Endothelial cell of umbilical vein (primary cell): ENCODE measurements around the gene B3GNT8.

Experiments
- CTCF ChIP-seq, 2 donors: IDR thresholded peaks; 1 replicate in 1 of 2; 2 replicates in 1 of 2; pipeline ENCODE4 v1.5.1; 2011; ENCODE audit warnings: low read length in 2 of 2, mild to moderate bottlenecking in 2 of 2, moderate library complexity in 2 of 2, control low read depth in 1 of 2, inconsistent platforms in 1 of 2, low read depth in 1 of 2; ENCODE audit not compliant: insufficient read depth in 1 of 2; ENCODE audit errors: extremely low read depth in 1 of 2
- EZH2 ChIP-seq: IDR thresholded peaks from 2 replicates; pipeline ENCODE4 v1.6.1; 2012; ENCODE audit warnings: borderline replicate concordance, low read depth, mild to moderate bottlenecking, moderate library complexity, low read length, inconsistent platforms; ENCODE audit not compliant: severe bottlenecking
- GATA2 ChIP-seq: IDR thresholded peaks from 2 replicates; pipeline ENCODE4 v1.7.0; 2011; ENCODE audit warnings: low read depth, mild to moderate bottlenecking, moderate library complexity, mixed read lengths, low read length; ENCODE audit not compliant: insufficient read length, insufficient read depth
- JUN ChIP-seq: IDR thresholded peaks from 2 replicates; pipeline ENCODE4 v1.6.1; 2011; ENCODE audit warnings: borderline replicate concordance, low read depth; ENCODE audit not compliant: insufficient read length, insufficient read depth
- MAX ChIP-seq: IDR thresholded peaks from 2 replicates; pipeline ENCODE4 v1.6.1; 2011; ENCODE audit not compliant: insufficient read depth, insufficient read length
- MYC ChIP-seq: IDR thresholded peaks from one replicate; pipeline ENCODE4 v1.6.1; 2011; ENCODE audit warnings: mild to moderate bottlenecking, low read depth, low read length
- POLR2A ChIP-seq: IDR thresholded peaks from 2 replicates; pipeline ENCODE4 v1.6.1; 2012; ENCODE audit warnings: low read depth, mild to moderate bottlenecking, control low read depth, low read length
- POLR2AphosphoS5 ChIP-seq: IDR thresholded peaks from 2 replicates; pipeline ENCODE4 v1.6.1; 2012; ENCODE audit warnings: low read depth, mild to moderate bottlenecking, control low read depth, low read length, moderate library complexity; ENCODE audit not compliant: insufficient read depth

GRCh38 chr19:41401483-41401882 lies 25.7 kb downstream of the B3GNT8 start:
- TF ChIP-seq CTCF (IDR thresholded peaks at IDR 0.05; ENCODE audit: extremely low read depth in 1 of 2, insufficient read depth in 1 of 2, low read depth in 1 of 2, low read length in 2 of 2) (no peak), EZH2 (no peak), POLR2A (peak; percentile 46), JUN (peak; percentile 81), POLR2AphosphoS5 (peak; percentile 94), GATA2 (peak; percentile 94), MYC (no peak), MAX (no peak)
